Renal pelvis (tissue), 12 donors: ENCODE results near the gene RGMA. TPM values are rescaled to one million over a fixed set of nuclear protein-coding genes. Genes with fewer than 3 reads are reported as not detected.

ENCODE experiments used
- DNase-seq: peaks from one replicate; pipeline ENCODE4 v3.0.0-alpha.2; 2013
- long read RNA-seq, 16 experiments: transcript quantifications; one replicate each; lab custom pipeline, GENCODE V29; 2026
- polyA plus RNA-seq, 3 donors: library from polyadenylated mRNA; unstranded; fragments of 120-200 nt; gene quantifications; one replicate each; pipeline ENCODE4 v1.2.1, GENCODE V29; 2013; ENCODE audit not compliant: insufficient read length in 3 of 3

Gene RGMA, protein sequence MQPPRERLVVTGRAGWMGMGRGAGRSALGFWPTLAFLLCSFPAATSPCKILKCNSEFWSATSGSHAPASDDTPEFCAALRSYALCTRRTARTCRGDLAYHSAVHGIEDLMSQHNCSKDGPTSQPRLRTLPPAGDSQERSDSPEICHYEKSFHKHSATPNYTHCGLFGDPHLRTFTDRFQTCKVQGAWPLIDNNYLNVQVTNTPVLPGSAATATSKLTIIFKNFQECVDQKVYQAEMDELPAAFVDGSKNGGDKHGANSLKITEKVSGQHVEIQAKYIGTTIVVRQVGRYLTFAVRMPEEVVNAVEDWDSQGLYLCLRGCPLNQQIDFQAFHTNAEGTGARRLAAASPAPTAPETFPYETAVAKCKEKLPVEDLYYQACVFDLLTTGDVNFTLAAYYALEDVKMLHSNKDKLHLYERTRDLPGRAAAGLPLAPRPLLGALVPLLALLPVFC
- polyA plus RNA-seq, result 10 to 100 TPM in 2 of 3 donors, 1 to 10 TPM in 1; 7.3 to 12.2 (median 11.5) TPM
- long read RNA-seq, donor 1, partial matches to known transcripts, result 0 of 3 reads
- long read RNA-seq, donor 1, other reads (novel, unspliced or antisense), result 0 of 3 reads
- long read RNA-seq, donor 2, transcript RGMA-203 (3 exons, 3,038 nt), result major isoform, 7 of 7 reads
- long read RNA-seq, donor 2, partial matches to known transcripts, result 0 of 7 reads
- long read RNA-seq, donor 2, other reads (novel, unspliced or antisense), result 0 of 7 reads
- long read RNA-seq, donor 3, partial matches to known transcripts, result 0 of 1 reads
- long read RNA-seq, donor 3, other reads (novel, unspliced or antisense), result 0 of 1 reads
- long read RNA-seq, donor 4, partial matches to known transcripts, result 0 of 2 reads
- long read RNA-seq, donor 4, other reads (novel, unspliced or antisense), result 0 of 2 reads
- long read RNA-seq, donor 5, partial matches to known transcripts, result 0 of 3 reads
- long read RNA-seq, donor 5, other reads (novel, unspliced or antisense), result 0 of 3 reads
- long read RNA-seq, donor 6, transcript RGMA-203 (3 exons, 3,038 nt), result major isoform, 5 of 5 reads
- long read RNA-seq, donor 6, partial matches to known transcripts, result 0 of 5 reads
- long read RNA-seq, donor 6, other reads (novel, unspliced or antisense), result 0 of 5 reads
- long read RNA-seq, donor 7, full-length matches to known transcripts, result 6 of 6 reads
- long read RNA-seq, donor 7, partial matches to known transcripts, result 0 of 6 reads
- long read RNA-seq, donor 7, other reads (novel, unspliced or antisense), result 0 of 6 reads
- long read RNA-seq, donor 8, full-length matches to known transcripts, result 10 of 10 reads
- long read RNA-seq, donor 8, partial matches to known transcripts, result 0 of 10 reads
- long read RNA-seq, donor 8, other reads (novel, unspliced or antisense), result 0 of 10 reads
- long read RNA-seq, donor 9, partial matches to known transcripts, result 0 of 3 reads
- long read RNA-seq, donor 9, other reads (novel, unspliced or antisense), result 0 of 3 reads
- long read RNA-seq, donor 10, full-length matches to known transcripts, result 5 of 5 reads
- long read RNA-seq, donor 10, partial matches to known transcripts, result 0 of 5 reads
- long read RNA-seq, donor 10, other reads (novel, unspliced or antisense), result 0 of 5 reads
- long read RNA-seq, donor 11, partial matches to known transcripts, result 0 of 3 reads
- long read RNA-seq, donor 11, other reads (novel, unspliced or antisense), result 0 of 3 reads
- long read RNA-seq, donor 12, transcript RGMA-203 (3 exons, 3,038 nt), result major isoform, 7 of 7 reads
- long read RNA-seq, donor 12, partial matches to known transcripts, result 0 of 7 reads
- long read RNA-seq, donor 12, other reads (novel, unspliced or antisense), result 0 of 7 reads
- long read RNA-seq, donor 13, partial matches to known transcripts, result 0 of 2 reads
- long read RNA-seq, donor 13, other reads (novel, unspliced or antisense), result 0 of 2 reads
- long read RNA-seq, donor 14, result 0 reads
- long read RNA-seq, donor 15, result 0 reads
- long read RNA-seq, donor 16, transcript RGMA-203 (3 exons, 3,038 nt), result major isoform, 5 of 6 reads
- long read RNA-seq, donor 16, partial matches to known transcripts, result 0 of 6 reads
- long read RNA-seq, donor 16, other reads (novel, unspliced or antisense), result 0 of 6 reads

DNA sequence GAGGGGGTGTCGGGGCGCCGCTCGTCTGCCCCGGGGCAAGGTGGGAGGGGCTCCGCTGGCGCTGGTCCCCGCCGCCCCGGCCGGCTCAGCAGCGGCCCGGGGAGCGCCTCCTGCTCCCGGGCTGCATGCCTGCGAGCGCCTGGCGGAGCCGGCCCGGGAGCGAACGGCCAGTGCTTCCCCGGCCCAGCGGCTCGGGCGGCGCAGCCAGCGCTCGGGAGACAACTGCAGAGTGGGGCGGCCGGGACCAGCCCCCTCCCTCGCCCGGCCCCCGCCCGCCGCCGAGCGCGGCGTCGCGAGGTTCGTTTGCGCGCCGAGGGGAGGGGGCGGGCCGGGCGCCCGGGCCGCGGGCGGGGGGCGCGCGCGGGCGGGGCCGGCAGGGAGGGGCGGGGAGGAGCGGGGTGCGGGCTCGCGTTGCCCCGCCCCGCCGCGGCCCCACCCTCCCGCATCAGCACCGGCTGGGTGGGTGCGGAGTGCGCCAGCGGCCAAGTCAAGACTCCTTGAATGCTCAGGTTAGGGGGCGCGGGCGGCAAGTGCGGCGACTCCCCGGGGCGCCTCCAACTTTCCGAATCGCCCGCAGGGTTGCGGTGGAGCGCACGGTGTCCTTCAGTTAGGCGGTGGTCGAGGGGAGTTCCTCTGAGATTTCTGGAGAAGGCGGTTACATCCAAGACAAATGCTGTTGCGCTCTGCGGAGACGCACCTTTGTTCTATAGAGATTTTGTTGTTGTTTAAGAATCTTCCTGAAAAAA is at the start of gene RGMA:
Gene RGMA (minus strand): TSS at position 231 of the 746 bp plus-strand sequence. CDS start 279 bp downstream, outside the sequence.
- no peak for DNase-seq

DNA sequence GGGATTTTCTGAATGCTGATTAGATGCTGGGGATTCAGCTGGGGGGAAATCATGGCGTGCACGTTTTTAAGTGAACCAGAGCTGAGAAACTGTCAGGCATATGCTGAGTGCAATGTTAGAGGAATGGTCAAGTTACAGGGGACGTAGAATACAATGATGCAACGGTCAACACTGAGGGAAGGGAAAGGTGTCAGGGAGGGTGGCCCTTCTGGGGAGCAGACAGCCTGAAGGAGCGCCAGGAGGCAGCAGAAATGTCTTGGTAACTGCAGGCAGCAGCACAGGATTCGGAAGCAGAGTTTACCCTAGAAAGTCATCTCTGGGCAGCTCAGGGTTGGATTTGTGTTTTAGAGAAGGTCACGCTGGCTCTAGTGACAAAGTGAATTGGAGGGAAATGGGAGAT is 47.6 kb upstream of the RGMA start:
- no peak for DNase-seq

DNA sequence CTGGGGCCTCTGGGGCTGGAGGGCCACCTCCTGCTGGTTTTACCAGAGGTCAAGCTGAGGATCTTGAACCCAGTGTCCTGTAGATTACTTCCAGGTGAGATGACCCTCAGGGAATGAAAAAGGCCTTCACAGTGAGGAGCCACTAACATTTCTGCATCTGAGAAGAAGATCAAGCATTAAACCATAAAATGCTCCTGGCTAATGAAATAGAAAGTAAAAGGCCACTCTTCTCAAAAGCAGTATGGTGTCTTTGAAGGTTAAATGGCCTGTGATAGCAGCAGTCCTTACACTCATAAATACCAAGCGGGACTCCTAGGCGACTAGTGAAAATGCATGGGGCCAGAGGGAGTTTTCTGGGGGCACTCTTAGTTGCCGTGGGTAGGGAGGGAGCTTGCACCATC is 47.0 kb upstream of the RGMA start:
- DNase-seq, result no peak

DNA sequence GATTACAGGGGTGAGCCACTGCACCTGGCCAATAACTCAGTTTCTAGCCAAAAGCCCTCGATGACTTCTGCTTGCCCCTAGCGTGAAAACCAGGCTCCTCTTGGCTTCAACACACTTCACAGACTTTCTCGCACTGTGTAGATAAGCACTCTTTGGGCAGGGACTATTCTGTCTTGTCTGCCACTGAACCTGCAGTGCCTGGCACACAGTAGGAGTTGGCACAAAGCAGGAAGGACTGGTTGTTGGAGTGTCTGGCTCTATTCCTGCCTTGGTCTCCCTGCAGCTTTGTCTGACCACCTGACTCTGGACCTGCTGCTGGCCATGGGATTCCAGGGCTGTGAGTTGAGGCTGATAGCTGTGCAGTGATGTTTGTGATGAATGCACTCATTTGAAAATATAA is 46.4 kb upstream of the RGMA start:
- no peak for DNase-seq

DNA sequence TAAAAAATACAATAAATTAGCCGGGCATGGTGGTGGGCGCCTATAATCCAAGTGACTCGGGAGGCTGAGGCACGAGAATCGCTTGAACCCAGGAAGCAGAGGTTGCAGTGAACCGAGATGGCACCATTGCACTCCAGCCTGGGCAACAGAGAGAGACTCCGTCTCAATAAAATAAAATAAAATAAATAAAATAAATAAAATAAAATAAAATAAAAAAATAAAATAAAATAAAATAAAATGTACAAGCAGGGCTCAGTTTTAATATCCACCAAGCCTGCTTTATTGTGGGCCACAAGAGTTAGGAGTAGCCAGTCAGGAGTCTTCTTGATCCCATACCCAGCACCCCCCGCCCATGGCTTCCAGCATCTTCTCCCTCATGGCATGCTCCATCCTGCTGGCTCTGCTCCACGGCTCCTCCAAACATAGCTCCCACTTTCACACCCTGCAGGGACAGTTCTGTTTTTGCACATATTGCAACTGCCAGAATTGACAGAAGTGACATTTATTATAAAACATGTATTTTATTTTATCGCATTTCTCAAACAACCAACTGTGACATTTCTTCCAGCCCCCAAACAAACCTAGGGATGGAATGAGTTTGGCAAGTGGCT is 42.6 kb upstream of the RGMA start:
- DNase-seq, result no peak

DNA sequence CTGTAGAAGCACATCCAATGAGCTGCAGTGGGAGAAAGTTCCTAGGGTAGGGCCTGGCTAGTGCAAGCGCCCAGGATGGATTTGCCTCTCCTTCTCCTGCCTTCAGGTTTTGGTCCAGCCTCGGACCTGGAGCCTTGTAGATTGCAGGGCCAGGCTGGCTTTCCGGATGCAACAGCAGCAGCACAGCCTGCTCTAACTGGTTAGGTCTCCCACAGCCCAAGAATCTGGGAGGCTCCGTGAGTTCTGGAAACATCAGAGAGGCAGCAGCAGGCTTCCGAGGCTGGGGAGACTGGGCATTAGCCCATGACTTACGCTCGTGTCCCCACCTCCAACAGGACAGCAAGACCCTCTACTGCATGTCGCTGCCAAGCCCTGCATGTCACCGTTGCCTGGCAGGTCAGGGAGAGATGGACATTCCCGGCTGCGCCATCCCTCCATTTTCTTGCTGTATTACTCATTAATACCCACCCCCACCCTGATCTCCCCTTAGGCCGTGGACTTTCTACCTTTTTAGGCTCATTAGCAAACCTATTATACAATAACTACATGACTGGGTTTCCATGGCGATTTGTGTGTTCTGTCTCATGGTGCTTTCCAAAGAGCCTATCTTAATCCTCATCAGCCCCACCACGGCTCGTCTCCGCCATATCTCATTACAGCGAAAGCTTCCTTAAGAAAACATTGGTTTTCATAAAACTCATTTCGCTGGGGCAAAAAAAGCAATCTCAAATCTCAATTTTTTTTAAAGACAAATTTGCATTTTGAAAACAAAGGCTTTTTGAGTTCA is 40.9 kb upstream of the RGMA start:
- no peak for DNase-seq

DNA sequence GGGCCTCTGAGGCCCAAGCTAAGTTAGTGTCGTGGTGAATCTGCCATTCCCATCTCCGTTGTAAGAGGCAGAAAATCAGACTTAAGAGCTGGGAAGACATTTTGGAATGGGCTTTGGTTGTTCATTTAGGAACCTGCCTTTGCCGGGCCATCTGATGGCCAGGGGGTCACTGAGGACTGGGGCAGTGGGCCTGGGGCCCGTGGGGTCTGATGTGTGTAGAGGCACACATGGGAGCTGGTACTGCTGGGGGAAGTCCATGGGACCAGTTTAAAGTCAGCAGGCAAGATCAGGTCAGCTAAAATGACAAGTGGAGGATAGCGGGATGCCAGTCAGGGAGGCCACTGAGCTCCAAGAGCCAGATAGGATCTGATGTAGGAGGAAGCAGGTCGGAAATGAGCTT is 38.3 kb upstream of the RGMA start:
- DNase-seq, result no peak

DNA sequence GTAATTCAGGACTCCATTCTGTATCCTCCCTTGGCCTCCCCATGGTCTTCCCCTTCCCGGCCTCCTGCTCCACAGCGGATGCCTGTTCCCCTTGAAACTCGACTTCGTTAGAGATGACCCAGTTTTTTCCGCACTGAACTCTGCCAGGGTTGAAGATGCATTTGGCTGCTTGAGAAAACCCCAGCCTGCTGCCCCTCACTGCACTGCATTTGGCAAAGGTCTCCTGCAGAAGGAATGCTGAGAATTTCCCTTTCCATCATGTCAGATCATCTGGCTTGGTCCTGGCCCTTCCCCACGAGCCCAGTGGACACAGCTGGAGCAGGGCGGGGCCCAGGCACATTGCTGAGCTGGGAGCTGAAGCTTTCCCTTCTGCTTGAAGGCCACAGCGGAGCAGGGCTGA is 37.6 kb upstream of the RGMA start:
- no peak for DNase-seq

DNA sequence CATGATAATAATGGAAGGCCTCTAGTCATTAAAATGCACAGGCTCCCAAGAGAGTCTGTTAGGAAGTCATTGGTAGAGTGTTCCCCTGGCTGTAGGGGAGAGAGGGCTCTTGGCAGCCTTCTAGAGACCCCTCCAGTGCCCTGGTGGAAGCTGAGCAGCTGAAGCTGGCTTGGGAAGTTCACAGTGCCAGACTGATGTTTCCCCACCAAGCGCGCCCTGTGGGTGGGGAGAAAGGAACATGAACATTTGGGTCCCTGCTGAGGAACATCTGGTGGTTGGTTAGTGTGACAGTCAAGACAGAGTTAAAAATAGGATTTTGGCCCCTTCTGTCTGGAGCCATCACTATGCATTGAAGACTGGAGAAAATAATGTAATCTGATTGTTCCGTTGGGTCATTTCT is 37.1 kb upstream of the RGMA start:
- DNase-seq, result no peak

DNA sequence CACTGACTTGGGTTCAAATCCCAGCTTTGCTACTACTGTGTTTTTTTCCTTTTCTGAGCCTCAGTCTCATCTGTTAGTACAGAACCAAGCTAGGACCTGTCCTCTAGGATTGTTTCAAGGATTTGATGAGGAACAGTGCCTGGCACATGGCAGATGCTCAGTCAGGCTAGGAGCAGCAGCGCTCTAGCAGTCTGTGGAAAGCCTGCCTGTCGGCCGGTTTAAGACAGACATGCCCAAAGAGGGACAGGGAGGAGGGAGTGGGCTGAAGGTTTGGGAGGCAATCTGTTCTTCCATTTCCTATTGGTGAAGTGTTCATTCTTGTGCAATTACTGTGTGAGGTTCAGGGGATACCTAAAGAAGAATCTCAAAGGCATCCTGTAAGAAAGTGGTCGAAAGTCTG is 35.1 kb upstream of the RGMA start:
- no peak for DNase-seq

DNA sequence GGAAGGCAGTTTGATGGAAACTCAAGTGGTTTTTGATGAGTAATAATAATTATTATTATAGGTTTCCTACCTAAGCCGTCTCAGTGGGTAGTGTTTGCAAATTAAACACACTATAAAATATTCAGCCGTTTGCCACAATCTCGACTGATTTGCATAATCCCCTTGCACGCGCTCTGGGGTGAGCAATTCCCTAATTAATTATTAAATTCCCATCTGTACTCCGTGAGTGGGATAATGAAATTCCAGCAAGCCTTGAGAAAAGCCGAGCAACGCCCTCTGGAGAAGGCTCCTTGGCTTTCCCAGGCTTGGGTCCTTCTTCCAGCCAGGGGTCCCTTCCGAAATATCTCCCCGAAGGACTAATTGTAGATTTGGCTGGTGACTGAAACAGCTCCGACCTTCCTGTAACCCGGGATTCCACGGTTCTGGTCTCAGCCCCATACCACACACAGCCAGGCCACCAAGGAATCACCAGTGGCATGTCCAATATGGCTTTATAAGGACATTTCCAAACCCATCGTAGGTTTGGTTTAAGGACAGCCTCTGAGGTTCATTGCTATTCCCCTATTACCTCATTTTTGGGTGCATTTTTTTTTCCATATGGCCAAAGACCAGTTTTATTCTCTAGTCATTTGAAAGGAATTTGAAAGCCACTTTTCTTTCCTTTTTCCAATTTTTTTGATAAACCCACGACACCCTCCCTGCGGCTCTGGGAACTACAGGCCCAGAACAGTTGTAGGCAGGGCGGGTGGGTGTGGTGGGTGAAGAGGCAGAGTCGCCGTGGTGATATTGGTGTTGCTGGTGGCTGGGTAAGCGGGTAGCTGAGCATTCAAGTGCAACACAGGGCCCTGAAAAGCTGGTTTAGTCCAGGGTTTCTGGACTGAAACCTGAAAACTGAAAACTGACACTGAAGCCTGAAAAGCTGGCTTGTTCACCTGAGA is 33.2 kb upstream of the RGMA start:
- DNase-seq, result no peak

DNA sequence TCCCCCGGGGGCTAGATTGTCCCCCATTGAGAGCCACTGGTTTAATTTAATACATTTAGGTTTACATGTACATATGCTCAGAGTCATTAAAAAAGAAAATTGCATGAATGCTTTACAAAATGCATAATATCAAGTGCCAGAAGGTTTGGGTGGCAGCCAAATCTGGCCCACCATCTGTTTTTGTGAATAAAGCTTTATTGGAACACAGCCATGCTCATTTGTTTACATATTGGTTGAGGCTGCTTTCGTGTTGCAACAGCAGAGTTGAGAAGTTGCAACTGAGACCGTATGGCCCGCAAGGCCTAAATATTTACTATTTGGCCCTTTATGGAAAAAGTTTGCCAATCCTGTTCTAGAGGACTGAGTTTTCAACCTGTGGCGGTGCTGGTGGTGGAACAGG is 32.1 kb upstream of the RGMA start:
- DNase-seq, result no peak

DNA sequence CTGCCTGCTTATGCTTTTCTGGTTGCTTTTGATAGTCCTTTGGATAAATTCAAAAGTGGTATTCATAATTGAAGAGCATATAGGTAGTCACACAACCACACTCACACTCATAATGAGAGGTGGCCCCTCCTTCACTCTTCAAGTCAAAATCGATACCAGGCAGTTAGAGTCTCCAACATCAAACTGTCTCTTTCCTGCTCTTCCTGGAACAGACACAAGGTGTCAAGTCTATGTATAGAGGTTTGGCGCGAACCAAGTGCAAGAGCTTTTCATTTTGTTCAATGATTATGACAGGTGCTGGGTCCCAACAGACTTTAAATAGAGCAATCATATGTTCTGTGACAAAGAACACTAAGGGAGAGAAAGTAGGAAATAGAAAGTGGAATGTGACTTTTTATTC is 29.9 kb upstream of the RGMA start:
- no peak for DNase-seq

DNA sequence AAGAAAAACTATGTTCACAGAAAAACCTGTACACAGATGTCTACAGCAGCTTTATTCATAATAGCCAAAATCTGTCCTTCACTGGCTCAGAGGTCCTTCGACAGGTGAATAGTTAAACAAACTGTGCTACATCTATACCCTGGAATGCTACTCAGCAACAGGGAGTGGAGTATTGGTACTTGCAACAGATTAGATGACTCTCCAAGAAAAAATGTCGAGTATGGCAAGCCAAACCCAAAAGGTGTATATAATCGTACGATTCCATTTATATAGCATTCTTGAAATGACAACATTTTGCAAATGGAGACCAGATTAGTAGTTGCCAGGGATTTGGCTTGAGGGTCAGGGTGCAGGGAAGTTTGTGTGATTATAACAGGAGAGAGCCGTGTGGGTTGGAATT is 22.4 kb upstream of the RGMA start:
- no peak for DNase-seq

DNA sequence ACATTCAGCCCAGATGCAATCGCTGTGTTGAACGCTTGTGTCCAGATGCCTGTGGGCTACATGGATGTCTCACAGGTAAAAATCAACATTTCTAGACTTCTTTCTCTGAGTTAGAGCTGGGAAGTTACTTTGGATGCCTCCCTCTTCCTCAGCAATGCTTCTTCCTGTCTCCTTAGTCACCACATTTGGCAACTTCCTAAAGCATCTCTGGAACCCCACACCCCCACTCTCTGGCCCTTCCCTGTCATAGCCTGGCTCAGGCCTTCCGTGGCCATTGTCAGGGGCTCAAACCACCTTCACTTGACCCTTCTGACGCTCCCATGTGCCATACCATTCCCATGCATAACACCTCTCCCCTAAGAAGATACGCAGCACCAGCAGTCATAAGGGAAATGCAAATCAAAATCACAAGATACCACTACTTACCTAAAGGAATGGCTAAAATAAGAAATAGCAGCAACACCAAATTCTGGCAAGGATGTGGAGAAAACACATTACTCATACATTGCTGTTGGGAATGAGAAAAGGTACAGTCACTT is 21.6 kb upstream of the RGMA start:
- no peak for DNase-seq

DNA sequence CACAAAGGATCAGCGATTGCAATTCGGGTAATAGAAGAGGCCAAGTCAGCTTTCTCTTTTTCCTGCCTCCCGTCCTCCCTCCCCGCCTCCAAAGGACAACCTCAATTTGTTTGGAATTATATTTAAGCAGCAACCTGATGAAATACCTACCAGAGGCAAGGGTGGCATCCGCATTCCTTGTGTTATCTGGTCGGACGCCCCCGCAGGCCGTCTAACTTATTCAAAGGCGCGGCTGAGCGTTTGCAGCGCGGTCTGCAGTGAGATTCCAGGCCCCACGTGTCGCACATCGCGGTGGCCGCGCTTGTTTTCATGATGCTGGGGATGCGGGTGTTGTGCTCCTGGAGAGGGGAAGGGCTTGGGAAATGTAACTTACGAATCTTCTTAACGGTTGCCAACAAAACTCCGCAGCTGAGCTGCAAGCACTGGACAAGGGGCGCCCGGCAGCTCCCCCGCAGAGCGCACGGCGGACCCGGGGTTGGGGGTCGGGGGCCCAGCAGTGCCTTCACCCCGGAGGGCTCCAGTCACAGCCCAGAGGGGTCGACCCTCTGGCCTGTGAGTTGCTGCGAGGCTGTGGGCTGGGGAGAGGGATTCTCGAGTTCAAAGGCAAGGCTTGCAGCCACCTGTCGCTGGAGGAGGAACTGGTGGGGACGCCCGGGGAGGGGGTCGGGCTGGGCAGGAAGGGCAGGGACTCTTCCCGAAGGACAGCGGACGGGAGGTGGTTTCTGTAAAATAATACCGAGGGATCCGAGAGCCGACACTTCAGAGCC is 20.5 kb upstream of the RGMA start:
- DNase-seq, result peak; percentile 27
